WI38 (cell line): ENCODE measurements around the gene PCARE.

Source experiments
- H3K4me3 ChIP-seq: 2 replicates; pipeline ENCODE4 v1.5.1; 2011; ENCODE audit warnings: low read depth, mild to moderate bottlenecking, control low read depth, low read length
- CTCF ChIP-seq: IDR thresholded peaks from 2 replicates; pipeline ENCODE4 v1.5.1; 2012; ENCODE audit warnings: low read depth, mild to moderate bottlenecking, control low read depth, low read length

PCARE gene

GRCh38 chr2:29056452-29056851 lies 17.9 kb downstream of the PCARE start:
- no peak for TF ChIP-seq CTCF
- no peak overlapping the region for H3K4me3 ChIP-seq

- H3K4me3 ChIP-seq, result no peak overlapping the region
Measured at GRCh38 chr2:29055601-29056000, 18.7 kb downstream of the PCARE start.

GRCh38 chr2:29054430-29054829 lies 19.9 kb downstream of the PCARE start:
- no peak overlapping the region for H3K4me3 ChIP-seq
- TF ChIP-seq CTCF, result no peak

More at GRCh38 chr2:29055601-29056000, 18.7 kb downstream of the PCARE start:
- TF ChIP-seq CTCF, result no peak

- TF ChIP-seq CTCF, result no peak
- no peak overlapping the region for H3K4me3 ChIP-seq
Measured at GRCh38 chr2:29053670-29054400, 20.5 kb downstream of the PCARE start.

- no peak for TF ChIP-seq CTCF
- no peak overlapping the region for H3K4me3 ChIP-seq
Measured at GRCh38 chr2:29053223-29053622, 21.1 kb downstream of the PCARE start.

GRCh38 chr2:29052807-29053206 lies 21.5 kb downstream of the PCARE start:
- no peak for TF ChIP-seq CTCF
- H3K4me3 ChIP-seq, result no peak overlapping the region

- H3K4me3 ChIP-seq, result no peak overlapping the region
- no peak for TF ChIP-seq CTCF
Measured at GRCh38 chr2:29051730-29052129, 22.6 kb downstream of the PCARE start.
